AG09309 (cell line): Measurements from ENCODE around the gene NAA25.

Experiments used
- DNase-seq: peaks from one replicate; pipeline ENCODE4 v3.0.0-alpha.2; 2010; ENCODE audit warnings: low read depth
- H3K4me3 ChIP-seq: 2 replicates; pipeline ENCODE4 v1.5.1; 2011; ENCODE audit warnings: mild to moderate bottlenecking, low read depth, low read length, moderate library complexity; ENCODE audit not compliant: control insufficient read depth
- CTCF ChIP-seq: IDR thresholded peaks from 2 replicates; pipeline ENCODE4 v1.5.1; 2011; ENCODE audit warnings: mild to moderate bottlenecking, low read depth, low read length, inconsistent platforms; ENCODE audit not compliant: insufficient read depth, control insufficient read depth; ENCODE audit errors: missing control alignments

The NAA25 gene

GRCh38 chr12:112126000-112126438 lies 17.4 kb upstream of the NAA25 start:
- H3K4me3 ChIP-seq: peak overlapping the region; percentile 89
- DNase-seq: no peak
- TF ChIP-seq CTCF: no peak

- TF ChIP-seq CTCF: no peak
- DNase-seq: peak; percentile 83
- H3K4me3 ChIP-seq: peak within 1 kb of the TSS; percentile 89
Measured at GRCh38 chr12:112125250-112125999, 16.8 kb upstream of the NAA25 start, which contains the start of gene TRAFD1. Gene TRAFD1, plus strand, starts transcription at chr12:112125560. Its CDS starts 4,963 bp downstream, at chr12:112130523.

GRCh38 chr12:112124918-112125249 lies 16.3 kb upstream of the NAA25 start:
- H3K4me3 ChIP-seq: no peak overlapping the region
- no peak for DNase-seq
- TF ChIP-seq CTCF: no peak

GRCh38 chr12:112122823-112123690 lies 14.5 kb upstream of the NAA25 start:
- DNase-seq: no peak
- TF ChIP-seq CTCF: no peak
- no peak overlapping the region for H3K4me3 ChIP-seq

- peak; percentile 53 for DNase-seq
- no peak for TF ChIP-seq CTCF
- H3K4me3 ChIP-seq: no peak overlapping the region
Measured at GRCh38 chr12:112121780-112122565, 13.4 kb upstream of the NAA25 start.

GRCh38 chr12:112117685-112118084 lies 9.1 kb upstream of the NAA25 start:
- TF ChIP-seq CTCF: no peak
- H3K4me3 ChIP-seq: no peak overlapping the region
- DNase-seq: no peak
